Glomerular endothelial cell (primary cell): ENCODE results near the gene CCL4L2. TPM values are rescaled to one million over a fixed set of nuclear protein-coding genes. Genes with fewer than 3 reads are reported as not detected.
"Not testable (repeated sequence)": the region's sequence is repeated elsewhere in the genome, so short reads cannot be mapped to it uniquely, and the experiment has no call there.

Experiments
- DNase-seq: peaks from one replicate; pipeline ENCODE4 v3.0.0-alpha.2; 2011; ENCODE audit warnings: low read depth, low spot score; ENCODE audit errors: extremely low read depth
- total RNA-seq: library from RNA; depleted of rRNA; stranded (reverse); fragments of >200 nt; gene quantifications from 2 replicates; pipeline ENCODE4 v1.2.3, GENCODE V29; 2015

The CCL4L2 gene
- total RNA-seq, 1 donor from 2014 or later = not detected

DNA sequence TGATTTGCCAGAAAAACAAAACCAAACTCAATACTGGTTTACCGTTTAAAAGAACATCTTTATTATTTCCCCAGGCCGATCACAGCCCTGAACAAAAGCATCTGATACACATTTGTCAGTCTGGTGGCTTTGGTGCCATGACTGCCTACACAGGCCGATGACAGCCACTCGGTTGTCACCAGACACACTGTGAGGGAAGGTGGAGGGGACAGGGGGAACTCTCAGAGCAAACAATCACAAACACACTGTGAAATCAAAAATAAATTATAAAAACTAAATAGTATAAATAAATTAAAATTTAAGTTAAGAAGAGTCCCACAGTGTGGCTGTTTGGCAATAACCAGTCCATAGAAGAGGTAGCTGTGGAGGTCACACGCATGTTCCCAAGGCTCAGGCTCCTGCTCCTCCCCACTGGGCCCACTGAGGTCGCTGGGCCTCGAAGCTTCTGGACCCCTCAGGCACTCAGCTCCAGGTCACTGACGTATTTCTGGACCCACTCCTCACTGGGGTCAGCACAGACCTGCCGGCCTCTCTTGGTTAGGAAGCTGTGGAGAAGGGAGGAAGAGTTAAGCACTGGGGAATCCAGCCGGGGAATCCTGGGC is 15.9 kb upstream of the CCL4L2 start:
- DNase-seq = not testable (repeated sequence)

DNA sequence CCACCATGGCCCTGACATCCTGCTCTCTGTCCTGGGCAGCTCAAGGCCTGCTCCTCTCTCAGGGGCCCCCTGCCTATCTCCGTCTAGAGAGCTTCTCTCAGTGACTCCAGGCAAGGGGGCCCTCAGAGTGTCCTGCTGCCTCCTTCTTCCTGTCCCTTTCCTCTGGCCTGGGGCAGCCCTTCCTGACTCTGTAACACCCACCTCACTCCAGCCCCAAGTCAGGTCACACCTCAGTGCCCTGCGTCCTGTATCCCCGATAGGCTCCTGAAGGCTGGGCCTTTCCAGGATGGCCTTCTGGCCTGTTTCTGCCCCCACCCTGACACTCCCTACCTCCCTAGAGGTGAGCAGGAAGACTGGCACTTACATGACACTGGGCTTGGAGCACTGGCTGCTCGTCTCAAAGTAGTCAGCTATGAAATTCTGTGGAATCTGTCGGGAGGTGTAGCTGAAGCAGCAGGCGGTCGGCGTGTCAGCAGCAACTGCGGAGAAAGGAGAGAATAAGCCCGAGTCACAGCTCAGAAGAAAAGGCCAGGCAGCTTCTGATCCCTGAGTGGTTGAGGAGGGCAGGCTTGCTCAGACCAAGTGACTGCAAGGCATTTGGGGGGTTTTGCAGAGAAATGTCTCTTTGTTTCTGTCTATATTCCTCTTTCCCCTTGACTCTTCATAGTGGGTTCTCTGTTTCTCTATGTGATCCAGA is 15.3 kb upstream of the CCL4L2 start:
- no peak for DNase-seq

DNA sequence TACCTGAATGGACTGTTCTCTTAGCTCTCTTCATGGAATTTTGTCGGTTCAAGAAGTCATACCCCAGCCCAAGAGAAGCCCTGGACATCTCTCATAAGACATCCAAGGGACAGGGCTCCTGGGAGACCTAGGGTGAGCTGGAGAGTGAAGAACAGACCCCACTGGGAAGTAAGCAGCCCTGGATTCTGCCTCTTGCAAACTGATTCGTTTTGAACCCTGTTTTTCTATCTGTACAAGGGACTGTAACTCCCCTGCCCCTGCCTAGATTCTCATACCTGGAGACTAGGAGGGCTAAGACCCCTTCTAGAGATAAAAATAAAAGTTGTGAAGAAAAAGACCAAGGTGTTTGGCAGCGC is 14.8 kb upstream of the CCL4L2 start:
- DNase-seq = no peak

DNA sequence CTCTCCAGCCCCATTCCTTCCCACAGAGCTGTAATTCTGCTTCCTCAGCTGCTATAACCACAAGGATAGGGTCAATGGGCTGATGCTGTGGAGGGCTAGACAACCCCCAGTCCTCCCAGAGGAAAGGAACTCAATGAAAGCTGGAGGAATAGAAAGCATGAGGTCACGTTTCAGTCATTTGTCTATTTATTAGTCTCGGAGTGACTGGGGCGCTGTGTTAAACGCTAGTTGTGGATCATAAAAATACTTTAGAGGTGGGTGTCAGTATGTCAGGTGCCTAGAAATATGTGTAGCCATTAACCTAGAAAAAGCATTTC is 13.5 kb upstream of the CCL4L2 start:
- DNase-seq = no peak

DNA sequence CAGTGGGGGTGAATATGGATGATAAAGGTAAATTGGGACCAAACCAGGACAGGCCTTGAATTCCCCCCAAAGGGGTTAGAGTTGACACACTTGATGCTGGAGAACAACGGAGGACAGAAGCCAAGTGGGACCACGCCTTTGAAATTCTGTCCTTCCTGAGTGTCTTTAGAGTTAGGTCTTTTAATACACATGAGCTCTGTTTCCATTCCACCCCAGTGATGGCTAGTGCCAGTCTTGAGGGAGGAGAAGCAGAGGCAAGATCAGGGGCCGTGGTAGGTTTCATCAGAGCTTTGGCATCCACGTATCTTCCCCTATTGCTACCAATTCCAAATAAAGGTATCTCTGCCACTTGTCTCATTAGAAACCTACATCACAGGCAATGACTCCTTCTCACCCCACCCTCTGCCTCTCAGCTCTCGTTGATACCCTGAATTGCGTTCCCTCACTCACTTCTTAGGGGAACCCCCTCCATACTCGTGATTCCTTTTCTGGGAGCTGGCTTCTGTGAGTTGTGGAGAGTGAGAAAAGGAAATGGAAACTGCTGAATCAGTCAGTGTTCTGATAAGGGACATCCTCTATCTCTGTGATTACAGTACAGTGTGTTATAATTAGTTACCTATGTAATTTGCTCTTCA is 11.9 kb upstream of the CCL4L2 start:
- no peak for DNase-seq

DNA sequence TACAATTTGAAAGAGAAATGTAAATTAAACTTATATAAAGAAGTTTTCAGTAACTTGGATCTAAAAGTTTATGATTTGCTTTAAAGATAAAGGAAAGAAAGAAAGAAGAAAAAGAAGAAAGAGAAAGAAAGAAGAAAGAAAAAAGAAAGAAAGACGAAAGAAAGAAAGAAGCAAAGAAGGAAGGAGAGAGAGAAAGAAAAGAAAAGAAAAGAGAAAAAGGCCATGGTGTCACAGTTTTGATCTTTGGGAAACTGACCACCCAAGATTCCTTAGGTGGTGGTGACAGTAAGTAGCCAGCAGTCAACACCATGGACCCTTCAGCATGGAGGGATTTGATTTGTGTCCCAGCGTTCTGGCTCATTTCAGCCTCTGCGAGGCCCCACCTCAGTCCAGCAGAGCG is 9.8 kb upstream of the CCL4L2 start:
- not testable (repeated sequence) for DNase-seq

DNA sequence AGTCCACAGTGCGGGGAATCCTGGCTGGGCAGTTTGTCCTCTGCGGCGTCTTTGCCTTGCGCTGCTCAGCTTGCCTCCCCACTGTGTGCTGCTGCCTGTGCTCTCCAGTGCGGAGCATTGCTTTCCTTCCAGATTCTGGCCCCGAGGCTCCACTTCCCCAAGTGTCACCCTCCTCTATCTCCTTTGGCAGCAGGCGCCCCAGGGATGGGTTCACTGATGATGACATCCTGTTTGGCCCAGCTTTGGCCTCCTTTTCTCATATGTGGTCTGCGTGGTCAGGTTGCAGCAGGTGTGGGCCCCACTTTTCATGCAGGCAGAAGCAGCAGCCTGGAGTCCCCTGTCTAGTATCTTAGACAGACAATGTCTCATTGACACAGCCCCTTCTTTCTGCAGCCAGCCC is 9.4 kb upstream of the CCL4L2 start:
- DNase-seq = not testable (repeated sequence)

DNA sequence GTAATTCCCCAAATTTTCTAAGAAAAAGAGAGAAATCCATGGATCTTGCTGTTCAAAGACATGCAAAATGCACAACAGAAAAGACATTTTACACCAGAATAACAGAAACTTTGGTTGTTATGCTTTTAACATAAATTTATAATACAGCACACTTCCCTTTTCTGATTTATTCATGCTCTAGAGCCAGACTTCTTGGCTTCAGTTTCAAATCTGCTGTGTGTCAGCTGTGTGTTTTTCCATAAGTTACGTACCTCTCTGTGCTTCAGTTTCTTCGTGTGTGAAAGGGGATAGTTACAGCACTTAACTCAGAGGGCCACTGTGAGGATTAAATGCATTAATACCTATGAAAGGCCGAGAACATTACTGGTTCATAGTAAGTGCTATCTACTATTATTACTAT is 7.5 kb upstream of the CCL4L2 start:
- DNase-seq = no peak

DNA sequence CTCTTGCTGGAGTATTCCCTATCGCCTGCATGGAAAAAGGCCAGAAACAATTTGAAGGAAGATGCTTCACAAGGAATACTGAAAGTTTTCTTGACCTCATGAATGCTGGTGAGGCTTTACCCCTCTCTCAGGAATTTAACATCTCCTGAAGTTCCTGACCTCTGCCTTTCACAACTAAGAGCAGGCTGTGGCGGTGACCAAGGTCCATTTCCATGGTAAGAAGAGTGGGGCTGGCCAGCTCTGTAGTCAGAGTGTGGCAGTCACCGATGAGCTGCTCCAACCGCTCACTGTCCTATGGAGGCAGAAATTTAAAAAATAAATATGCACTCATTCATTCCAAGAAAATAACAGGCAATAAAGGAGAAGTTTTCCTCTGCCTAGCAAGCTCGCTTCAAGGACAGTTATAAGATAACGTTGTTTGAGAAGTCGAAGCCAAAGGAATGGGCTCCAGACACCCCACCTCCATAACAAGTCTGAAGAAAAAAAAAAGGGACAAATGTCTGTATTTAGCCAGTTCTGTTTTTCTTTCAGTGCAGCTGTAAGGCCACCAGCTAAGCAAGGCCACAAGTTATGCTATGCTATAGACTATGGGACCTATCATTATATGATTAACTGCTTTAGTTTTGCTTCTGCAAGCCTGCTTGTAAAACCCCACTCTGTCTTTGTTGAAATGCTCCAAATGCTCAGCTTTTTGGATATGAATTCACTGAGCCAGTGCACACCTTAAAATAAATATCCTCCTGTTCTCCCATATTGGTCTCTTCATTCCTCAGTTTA is 6.0 kb upstream of the CCL4L2 start:
- DNase-seq = no peak

DNA sequence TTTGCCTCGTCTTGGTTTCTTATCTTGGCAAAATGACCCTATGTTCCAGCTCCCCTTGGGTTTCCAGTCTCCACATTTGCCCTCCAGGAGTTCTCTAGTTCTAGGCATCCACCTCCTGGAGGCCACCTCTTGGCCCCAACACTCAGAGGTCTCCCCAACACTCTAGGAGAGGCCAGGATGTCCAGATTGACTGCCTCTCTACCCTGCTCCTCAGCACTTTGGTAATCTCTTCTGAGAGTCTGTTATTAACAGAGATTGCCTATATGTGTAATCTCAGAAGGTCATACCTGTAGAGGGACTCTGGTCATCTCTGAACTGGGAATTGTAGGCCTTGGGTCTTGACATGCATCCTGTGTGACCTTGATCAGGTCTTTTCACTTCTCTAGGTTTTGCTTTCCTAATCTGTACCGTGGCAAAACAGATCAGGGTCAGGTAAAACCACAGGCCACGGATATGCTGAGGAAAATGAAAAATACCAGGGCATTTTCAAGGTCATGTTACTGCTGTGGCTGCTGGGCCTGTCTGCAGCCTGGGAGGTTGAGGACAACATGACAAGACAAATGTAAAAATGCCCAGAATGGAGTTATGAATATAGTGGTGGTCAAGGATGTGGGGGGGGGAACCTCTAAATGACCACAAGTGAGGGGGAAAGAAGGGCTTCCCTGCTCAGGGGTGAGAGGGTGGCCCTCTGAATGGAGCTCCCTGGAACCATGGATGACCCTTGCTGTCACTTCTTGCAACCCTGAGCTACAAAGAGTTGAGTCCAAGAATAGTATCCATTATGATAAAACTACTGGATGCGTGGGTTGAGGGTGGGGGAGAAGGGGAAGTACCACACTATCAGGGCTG is 5.0 kb upstream of the CCL4L2 start:
- DNase-seq = no peak

DNA sequence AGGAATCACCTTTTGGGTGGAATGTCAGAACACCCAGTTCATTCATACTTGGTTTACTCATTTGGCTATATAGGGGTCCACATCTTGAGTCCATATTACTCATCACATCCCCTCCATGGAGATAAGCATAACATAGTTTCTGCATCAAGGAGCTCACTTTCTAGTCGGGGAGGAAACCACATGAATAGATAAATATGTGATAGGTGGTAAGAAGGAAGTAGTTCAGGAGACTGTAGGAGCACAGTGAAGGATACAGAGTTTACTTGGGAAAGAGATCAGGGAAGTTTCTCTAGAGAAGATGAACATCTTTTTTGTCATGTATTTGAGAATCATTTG is 4.4 kb upstream of the CCL4L2 start:
- DNase-seq = not testable (repeated sequence)

DNA sequence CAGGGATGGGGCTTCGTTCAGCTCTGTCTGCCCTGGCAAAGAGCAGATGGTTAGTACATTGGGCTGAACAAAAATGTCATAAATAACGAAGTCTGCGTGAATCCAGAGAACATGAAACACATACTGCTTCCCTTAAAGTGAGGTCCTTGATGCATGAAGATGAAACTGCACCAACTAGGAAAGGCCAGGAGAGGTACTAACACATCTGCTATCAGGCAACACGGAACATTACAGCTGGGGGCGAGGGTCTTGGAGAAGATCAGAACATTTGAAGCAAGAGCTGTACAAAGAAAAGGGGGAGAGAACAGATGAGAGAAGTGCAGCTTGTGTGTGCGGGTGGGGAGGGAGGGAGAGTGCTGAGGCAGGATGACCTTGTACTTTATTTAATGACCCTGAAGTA is 3.5 kb upstream of the CCL4L2 start:
- DNase-seq = not testable (repeated sequence)

DNA sequence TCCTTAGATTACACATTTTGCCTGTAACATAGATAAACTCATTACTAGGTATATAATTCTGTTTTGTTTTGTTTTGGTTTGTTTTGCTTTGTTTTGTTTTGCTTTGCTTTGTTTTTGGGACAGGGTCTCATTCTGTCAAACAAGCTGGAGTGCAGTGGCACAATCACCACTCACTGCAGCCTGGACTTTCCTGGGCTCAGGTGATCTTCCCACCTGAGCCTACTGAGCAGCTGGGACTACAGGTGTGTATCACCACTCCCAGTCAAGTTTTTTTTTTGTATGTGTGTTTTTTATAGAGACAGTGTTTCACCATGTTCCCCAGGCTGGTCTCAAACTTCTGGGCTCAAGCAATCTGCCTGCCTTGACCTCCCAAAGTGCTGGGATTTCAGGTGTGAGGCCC is 1.3 kb upstream of the CCL4L2 start:
- no peak for DNase-seq

DNA sequence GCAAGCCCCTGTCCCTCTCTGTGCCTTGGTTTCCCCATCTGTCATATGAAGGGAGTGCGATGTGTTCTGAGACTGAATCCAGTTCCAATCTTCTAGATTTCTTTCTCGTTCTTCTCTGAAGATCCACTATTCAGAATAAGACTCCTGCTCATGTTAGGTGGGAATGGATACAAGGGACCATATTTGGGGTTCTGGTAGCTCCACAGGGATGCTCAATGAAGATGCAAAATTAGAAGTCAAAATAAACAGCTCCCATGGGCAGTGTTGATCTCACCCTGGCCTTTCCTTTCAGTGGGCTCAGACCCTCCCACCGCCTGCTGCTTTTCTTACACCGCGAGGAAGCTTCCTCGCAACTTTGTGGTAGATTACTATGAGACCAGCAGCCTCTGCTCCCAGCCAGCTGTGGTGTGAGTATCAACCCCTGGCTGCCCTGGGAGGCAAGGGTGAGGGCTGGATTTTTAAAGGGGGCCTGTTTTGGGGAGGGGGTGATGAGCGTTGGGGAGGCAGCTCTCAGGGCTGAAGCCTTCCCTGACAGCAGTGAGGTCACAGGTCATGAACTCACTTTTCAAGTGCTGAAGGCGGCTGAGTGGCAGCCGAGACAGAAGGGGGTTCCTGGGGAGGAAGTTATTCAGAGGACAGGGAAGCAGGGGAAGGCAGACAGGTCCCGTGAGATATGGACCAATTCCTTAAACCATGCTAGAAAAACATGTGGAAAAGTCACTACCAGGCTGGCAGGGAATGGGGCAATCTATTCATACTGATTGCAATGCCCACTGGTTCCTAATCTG is 815 bp downstream of the CCL4L2 start:
- DNase-seq = not testable (repeated sequence)

DNA sequence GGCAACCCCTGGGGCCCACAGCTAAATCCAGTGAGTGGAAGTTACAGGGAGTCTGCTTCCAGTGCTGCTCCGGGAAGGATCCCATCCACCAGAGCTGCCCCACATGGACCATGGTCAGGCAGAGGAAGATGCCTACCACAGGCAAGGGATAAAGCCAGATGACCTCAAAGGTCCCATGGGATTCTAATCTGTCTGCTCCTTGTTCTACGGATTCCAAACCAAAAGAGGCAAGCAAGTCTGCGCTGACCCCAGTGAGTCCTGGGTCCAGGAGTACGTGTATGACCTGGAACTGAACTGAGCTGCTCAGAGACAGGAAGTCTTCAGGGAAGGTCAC is 1.4 kb downstream of the CCL4L2 start:
- DNase-seq = no peak

DNA sequence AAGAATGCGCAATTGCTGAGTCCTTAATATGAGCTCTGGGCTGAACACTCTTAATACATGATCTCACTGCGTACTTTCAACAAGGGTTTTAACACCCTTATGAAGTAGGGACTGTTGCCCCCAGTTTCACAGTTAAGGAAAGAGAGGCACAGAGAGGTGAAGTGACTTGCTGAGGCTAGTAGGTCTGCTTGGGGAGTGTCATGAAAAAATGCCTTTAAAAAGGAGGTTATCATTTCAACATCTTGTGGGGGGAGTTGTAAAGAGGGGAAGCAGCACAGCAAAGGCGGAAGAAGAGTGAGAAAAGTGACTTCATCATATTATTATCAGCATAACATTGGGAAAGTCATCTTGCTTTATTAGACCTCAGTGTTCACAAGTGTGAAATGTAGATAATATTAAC is 2.1 kb downstream of the CCL4L2 start:
- DNase-seq = no peak

DNA sequence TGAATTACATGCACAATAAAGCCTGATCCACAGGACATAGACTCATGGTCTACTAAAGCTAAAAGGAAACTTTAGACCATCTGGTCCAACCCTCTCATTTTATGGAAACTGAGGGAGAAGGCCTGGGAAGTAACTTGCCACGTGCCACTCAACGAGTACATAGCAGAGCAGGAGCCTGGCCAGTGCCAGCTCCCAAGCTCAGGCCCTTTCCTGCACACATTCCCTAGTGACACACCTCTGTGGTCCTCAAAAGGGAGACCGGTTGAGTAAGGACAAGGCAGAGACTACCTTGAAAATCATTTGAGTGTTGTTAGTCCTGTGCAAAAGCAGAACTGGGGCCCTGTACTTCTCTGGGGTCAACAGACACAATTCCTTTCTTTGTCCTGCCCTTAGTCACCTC is 2.8 kb downstream of the CCL4L2 start:
- DNase-seq = no peak

DNA sequence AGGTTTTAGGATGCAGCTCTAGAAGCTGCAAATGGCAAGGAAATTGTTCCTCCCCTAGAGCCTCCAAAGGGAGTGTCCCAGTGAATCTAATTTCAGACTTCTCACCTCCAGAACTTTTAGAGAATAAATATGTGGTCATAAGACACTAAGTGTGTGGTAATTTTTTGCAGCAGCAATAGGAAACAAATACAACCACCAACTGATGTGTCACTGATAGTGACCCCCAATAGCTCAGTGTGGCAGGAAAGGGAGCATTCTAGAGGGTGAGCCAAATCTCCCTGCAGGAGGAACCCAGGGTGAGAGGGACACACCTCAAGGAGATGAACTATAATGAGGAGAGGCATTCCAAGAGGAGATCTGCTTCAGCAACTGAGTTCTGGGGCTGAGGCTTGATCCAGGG is 4.1 kb downstream of the CCL4L2 start:
- no peak for DNase-seq

DNA sequence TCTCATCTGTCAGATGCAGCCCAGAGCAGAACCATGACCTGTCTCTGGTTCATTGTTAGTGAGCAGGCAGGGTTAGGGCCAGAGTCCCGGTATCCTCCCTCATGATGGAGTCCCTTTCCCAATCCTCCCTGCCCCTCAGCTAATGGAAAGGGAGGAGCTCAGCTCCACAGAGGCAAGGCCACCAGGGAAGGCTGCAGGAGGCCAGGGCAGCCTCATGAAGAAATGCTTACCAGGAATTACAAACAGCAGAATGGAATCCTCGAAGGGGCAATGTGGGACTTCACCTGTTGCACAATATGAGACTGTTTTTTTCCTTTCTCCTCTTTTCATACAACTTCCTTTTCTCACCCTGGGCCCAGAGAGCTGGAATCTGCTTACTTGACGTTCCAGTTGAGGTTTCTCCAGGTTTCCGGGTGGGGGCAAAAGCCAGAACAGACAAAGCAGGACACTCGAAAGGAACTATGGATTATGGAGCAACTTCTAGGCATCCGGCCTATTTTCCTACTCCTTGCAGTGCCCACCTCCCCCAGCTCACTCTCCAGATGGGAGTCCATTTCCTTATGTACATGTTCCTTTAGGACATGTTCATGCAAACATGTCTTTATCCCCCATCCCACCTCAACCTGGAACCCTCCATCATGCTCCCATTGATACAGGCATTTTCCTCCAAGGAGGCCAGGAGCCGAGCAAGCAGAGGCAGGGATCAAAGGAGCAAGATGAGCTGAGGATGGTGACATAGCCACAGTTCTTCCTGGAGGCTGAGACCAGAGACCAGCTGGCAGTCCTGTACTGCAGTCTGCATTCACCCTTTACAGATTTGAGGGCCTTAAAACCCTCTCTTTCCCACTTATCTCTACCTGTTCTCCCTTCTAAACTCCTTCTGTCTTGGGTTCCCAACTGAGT is 4.8 kb downstream of the CCL4L2 start:
- DNase-seq = not testable (repeated sequence)
